Subcutaneous adipose tissue (tissue), 4 donors: ENCODE data around the gene LGALS4. TPM values are rescaled to one million over a fixed set of nuclear protein-coding genes. Genes with fewer than 3 reads are reported as not detected.

Experiments used
- total RNA-seq, 4 donors: library from RNA; depleted of rRNA; stranded (reverse); fragments of >200 nt; gene quantifications; one replicate each; pipeline ENCODE4 v1.1.0, GENCODE V29; 2016
- TF ChIP-seq, protein P1 (sequence below): fragments of 450-650 bp; IDR thresholded peaks from one replicate; pipeline ENCODE4 v1.5.1; 2016; ENCODE audit warnings: low read depth, mild to moderate bottlenecking, control low read depth, antibody characterized with exemption, moderate library complexity

Gene LGALS4
- total RNA-seq, 4 donors from 2014 or later: 1.9 to 4.5 (median 4.4) TPM; not detected in 1

DNA sequence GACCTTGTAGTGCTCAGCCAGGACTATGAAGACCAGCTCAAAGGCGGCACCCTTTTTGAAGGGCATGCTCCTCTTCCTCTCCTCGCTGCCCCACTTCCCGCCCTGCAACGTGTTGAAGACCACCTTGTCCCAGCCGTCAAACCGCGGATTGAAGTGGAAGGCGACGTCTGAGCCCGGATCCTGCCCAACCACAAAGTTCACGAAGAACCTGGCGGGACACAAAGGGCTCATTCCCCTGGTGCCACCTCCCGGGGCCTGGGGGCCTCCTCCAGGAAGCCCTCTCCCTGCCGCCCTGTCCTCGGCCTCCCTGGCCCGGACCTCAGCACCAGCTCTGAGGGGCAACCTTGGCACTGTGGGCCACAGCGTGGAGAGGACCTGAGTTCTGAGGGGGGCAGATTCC is 4.0 kb downstream of the LGALS4 start:
- TF ChIP-seq, protein P1, sequence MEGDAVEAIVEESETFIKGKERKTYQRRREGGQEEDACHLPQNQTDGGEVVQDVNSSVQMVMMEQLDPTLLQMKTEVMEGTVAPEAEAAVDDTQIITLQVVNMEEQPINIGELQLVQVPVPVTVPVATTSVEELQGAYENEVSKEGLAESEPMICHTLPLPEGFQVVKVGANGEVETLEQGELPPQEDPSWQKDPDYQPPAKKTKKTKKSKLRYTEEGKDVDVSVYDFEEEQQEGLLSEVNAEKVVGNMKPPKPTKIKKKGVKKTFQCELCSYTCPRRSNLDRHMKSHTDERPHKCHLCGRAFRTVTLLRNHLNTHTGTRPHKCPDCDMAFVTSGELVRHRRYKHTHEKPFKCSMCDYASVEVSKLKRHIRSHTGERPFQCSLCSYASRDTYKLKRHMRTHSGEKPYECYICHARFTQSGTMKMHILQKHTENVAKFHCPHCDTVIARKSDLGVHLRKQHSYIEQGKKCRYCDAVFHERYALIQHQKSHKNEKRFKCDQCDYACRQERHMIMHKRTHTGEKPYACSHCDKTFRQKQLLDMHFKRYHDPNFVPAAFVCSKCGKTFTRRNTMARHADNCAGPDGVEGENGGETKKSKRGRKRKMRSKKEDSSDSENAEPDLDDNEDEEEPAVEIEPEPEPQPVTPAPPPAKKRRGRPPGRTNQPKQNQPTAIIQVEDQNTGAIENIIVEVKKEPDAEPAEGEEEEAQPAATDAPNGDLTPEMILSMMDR: no peak

DNA sequence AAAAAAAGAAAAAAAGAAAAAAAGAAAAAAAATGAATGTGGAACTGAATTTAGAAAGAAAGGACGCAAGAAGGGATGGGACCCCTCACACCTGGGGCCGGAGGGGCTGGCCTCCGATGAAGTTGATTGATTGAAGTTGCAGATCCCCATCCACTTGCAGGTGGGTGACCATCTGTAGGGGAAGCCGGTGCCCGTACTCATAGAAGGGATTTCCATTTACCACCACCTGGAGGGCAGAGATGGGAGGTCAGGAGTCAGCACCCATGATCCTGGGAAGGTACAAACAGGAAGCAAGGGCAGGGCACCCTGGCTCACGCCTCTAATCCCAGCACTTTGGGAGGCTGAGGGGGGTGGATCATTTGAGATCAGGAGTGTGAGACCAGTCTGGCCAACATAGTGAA is 6.4 kb downstream of the LGALS4 start:
- TF ChIP-seq, protein P1: no peak

DNA sequence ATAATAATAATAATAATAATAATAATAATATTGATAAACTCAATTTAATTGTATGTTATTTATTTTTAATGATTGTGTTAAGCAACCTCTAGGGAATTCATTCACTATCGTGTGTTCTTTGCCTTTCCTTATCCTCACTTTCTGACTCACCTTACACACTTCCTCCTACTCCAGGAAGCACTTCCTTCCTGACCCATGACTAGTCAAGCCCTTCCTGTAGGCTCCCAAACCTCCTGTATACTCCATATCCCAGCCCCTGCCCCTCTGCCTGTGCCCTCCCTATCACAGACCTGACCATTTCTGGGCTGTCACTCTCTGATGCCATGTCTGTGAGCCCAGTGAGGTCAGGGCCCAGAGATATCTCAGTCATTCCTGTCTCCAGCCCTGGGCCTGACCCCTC is 7.6 kb downstream of the LGALS4 start:
- TF ChIP-seq, protein P1: no peak

DNA sequence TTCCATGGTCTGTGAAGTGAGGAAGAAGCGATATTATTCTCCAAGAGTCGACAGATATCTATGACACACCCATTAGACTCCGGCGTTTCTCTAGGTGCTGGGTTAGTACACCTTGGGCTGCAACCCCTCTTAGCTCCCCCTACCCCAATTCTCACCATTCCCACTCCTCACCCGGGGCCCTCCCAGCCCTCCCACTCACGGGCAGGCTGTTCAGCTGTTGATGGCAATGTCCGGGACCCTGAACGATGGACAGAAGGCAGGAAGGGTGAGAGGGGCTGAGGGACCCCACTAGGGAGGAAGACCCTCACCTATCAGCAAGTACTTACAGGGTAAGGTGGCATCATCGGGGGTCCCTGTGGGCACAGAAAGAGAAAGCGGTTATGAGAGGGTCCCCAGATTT is 9.2 kb downstream of the LGALS4 start:
- TF ChIP-seq, protein P1: no peak

DNA sequence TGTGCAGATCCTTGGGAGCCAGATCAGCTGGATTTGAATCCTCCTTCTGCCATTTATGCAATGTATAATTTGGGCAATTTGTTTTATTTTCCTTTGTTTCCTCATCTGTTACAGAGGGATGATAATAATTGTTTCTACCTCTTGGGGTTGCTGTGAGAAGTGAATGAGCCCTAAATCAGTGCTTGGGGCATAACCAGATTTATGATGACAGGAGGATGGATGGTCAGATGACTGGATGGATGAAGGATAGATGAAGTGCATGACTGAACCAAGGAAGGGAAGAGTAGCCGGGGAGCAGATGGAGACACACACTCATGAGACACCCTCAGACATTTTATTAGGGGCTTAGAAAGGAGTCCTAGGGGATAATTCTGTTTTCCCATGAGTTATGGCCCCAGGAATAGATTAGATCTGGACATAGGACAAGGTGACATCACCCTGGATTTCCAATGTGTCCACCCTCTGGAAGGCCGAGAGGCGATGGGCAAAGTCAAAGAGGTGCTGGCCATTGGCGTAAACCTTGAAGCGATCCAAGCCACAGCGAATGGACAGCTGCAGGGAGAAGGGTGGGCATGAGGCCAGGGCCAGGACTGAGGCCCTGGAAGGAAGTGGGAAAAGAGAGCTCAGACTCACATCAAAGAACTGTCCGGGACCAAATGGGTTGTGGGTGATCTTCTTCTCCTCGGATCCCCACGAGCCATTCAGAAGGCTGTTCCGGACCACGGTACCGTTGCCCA is 11.2 kb downstream of the LGALS4 start:
- TF ChIP-seq, protein P1: no peak

DNA sequence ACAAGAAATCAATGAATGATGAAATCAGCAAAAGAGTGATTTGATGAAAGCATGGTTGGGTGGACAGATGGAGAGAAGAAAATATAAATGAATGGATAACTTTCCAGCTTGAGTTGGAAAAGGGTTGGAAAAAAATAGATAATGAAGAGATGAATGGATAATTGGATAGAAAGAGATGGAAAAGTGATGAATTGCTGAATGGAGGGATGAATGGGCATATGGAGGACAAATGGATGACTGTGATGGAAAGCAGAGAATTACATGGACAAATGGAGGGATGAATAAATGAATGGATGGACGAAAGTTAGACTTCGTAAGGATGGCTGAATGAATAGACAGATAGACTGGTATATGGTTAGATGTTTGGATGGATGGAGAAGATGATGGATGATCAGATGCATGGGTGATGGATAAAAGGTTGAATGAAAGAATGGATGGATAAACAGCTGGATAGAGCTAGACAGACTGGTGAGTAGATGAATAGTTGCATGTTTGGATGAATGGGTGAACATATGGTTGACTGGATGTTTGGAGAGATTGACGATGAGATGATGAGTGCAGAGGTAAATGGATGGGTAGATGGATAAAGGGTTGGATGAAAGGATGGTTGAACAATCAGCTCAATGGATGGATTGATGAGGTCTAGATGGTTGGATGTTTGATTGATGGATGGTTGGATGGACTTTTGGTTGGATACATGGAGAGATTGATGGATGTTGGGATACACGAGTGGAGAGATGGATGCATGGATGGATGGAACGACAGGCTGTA is 12.0 kb downstream of the LGALS4 start:
- TF ChIP-seq, protein P1: no peak

DNA sequence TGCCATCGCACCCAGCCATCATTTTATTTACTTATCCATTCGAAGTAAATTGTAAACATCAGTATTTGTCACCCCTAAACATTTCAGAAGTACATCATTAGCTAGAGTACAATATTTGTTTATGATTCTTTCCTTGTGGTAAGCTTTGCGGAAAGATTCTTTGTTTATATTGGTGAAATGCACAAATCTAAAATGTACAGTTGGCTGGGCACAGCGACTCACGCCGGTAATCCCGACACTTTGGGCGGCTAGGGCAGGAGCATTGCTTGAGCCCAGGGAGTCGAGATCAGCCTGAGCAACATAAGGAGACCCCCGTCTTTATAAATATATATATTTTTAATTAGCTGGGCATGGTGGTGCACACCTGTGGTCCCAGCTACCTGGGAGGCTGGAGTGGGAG is 13.6 kb downstream of the LGALS4 start:
- TF ChIP-seq, protein P1: no peak
